Thoracic aorta endothelial cell (primary cell): ENCODE data around the gene CCNA1. TPM values are rescaled to one million over a fixed set of nuclear protein-coding genes. Genes with fewer than 3 reads are reported as not detected.

Experiments
- total RNA-seq: library from RNA; depleted of rRNA; stranded (reverse); fragments of >200 nt; gene quantifications from 2 replicates; pipeline ENCODE4 v1.2.3, GENCODE V29; 2012

The CCNA1 gene
- total RNA-seq, result 34.8 and 70.5 TPM in 2 replicates

DNA sequence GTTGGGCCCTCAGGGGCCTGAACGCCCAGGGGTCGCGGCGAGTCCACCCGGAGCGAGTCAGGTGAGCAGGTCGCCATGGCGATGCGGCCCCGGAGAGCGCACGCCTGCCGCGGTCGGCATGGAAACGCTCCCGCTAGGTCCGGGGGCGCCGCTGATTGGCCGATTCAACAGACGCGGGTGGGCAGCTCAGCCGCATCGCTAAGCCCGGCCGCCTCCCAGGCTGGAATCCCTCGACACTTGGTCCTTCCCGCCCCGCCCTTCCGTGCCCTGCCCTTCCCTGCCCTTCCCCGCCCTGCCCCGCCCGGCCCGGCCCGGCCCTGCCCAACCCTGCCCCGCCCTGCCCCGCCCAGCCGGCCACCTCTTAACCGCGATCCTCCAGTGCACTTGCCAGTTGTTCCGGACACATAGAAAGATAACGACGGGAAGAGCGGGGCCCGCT lies at the start of gene CCNA1:
CCNA1 (plus strand) TSS at position 390 of the 439 bp plus-strand sequence. CDS start 562 bp downstream, outside the sequence.

Other genes with a start within 250 kb of the CCNA1 start
- gene SOHLH2, start 217.9 kb upstream of the CCNA1 start, total RNA-seq, result 0.13 and 0.36 TPM in 2 replicates
- 4.9 and 6.8 TPM in 2 replicates for gene CCDC169, start 134.7 kb upstream of the CCNA1 start, total RNA-seq
- gene SPART, start 86.1 kb upstream of the CCNA1 start, total RNA-seq, result 74.1 and 102 TPM in 2 replicates
- gene SERTM1, start 241.5 kb downstream of the CCNA1 start, total RNA-seq, result 0.13 and 0.86 TPM in 2 replicates